Trophoblast cell (in vitro differentiated cells and primary cell): ENCODE results near the gene DDX41.

Source experiments
- DNase-seq, 2 donors: peaks; one replicate each; pipeline ENCODE4 v3.0.0-alpha.2; 2016
- H2AFZ ChIP-seq: 2 replicates; pipeline ENCODE4 v1.6.1; 2013; ENCODE audit warnings: low read length, moderate library complexity, mild to moderate bottlenecking; ENCODE audit not compliant: insufficient read depth, poor library complexity
- H2AK5ac ChIP-seq: 2 replicates; pipeline ENCODE4 v1.6.1; 2013; ENCODE audit warnings: mild to moderate bottlenecking, low read length
- H2BK120ac ChIP-seq: 2 replicates; pipeline ENCODE4 v1.6.1; 2013; ENCODE audit warnings: low read length, mild to moderate bottlenecking, moderate library complexity; ENCODE audit not compliant: insufficient read depth, poor library complexity
- H2BK12ac ChIP-seq: 2 replicates; pipeline ENCODE4 v1.6.1; 2013; ENCODE audit warnings: mild to moderate bottlenecking, low read length, moderate library complexity
- H2BK5ac ChIP-seq: 2 replicates; pipeline ENCODE4 v1.6.1; 2013; ENCODE audit warnings: low read length, low read depth, moderate library complexity, mild to moderate bottlenecking; ENCODE audit not compliant: poor library complexity
- H3K14ac ChIP-seq: 2 replicates; pipeline ENCODE4 v1.6.1; 2013; ENCODE audit warnings: mild to moderate bottlenecking, low read length
- H3K18ac ChIP-seq: 2 replicates; pipeline ENCODE4 v1.6.1; 2013; ENCODE audit warnings: mild to moderate bottlenecking, low read length
- H3K23ac ChIP-seq: 2 replicates; pipeline ENCODE4 v1.6.1; 2013; ENCODE audit warnings: low read length
- H3K27ac ChIP-seq: 2 replicates; pipeline ENCODE4 v1.5.1; 2013; ENCODE audit warnings: low read depth, mild to moderate bottlenecking, inconsistent platforms, low read length, moderate library complexity
- H3K27me3 ChIP-seq: 2 replicates; pipeline ENCODE4 v1.6.1; 2013; ENCODE audit warnings: inconsistent platforms, mild to moderate bottlenecking, low read length, moderate library complexity; ENCODE audit not compliant: insufficient read depth
- H3K36me3 ChIP-seq, 2 experiments: 1 replicate in 1 of 2; 2 replicates in 1 of 2; pipeline ENCODE4 v1.6.1; 2013; ENCODE audit warnings: low read length in 2 of 2, mild to moderate bottlenecking in 2 of 2, moderate library complexity in 1 of 2; ENCODE audit not compliant: insufficient read depth in 2 of 2, control insufficient read depth in 1 of 2
- H3K4ac ChIP-seq: 2 replicates; pipeline ENCODE4 v1.6.1; 2013; ENCODE audit warnings: low read depth, mild to moderate bottlenecking, low read length, moderate library complexity
- H3K4me1 ChIP-seq, 2 experiments: 1 replicate in 1 of 2; 2 replicates in 1 of 2; pipeline ENCODE4 v1.6.1; 2013; ENCODE audit warnings: low read length in 2 of 2, mild to moderate bottlenecking in 2 of 2, moderate library complexity in 1 of 2; ENCODE audit not compliant: insufficient read depth in 2 of 2, control insufficient read depth in 1 of 2
- H3K4me2 ChIP-seq: 2 replicates; pipeline ENCODE4 v1.6.1; 2013; ENCODE audit warnings: inconsistent platforms, mild to moderate bottlenecking, low read length, moderate library complexity
- H3K4me3 ChIP-seq: 2 replicates; pipeline ENCODE4 v1.5.1; 2013; ENCODE audit warnings: mild to moderate bottlenecking, low read depth, low read length, inconsistent platforms
- H3K79me1 ChIP-seq: one replicate; pipeline ENCODE4 v1.6.1; 2013; ENCODE audit warnings: low read length
- H3K79me2 ChIP-seq: 2 replicates; pipeline ENCODE4 v1.6.1; 2013; ENCODE audit warnings: low read length, mild to moderate bottlenecking; ENCODE audit not compliant: control insufficient read depth, insufficient read depth, poor library complexity
- H3K9ac ChIP-seq: 2 replicates; pipeline ENCODE4 v1.6.1; 2013; ENCODE audit warnings: mild to moderate bottlenecking, low read length
- H3K9me3 ChIP-seq: 2 replicates; pipeline ENCODE4 v1.6.1; 2013; ENCODE audit warnings: low read depth, mild to moderate bottlenecking, control low read depth, inconsistent platforms, low read length; ENCODE audit not compliant: insufficient read depth
- H4K12ac ChIP-seq: 2 replicates; pipeline ENCODE4 v1.6.1; 2013; ENCODE audit warnings: low read depth, mild to moderate bottlenecking, low read length, moderate library complexity
- H4K8ac ChIP-seq: 2 replicates; pipeline ENCODE4 v1.6.1; 2013; ENCODE audit warnings: low read depth, mild to moderate bottlenecking, low read length, moderate library complexity
- H4K91ac ChIP-seq: one replicate; pipeline ENCODE4 v1.6.1; 2013; ENCODE audit warnings: low read depth, mild to moderate bottlenecking, low read length, moderate library complexity
- WGBS: extraction: QIAGEN DNeasy Blood & Tissue Kit; methylation state at CpG from one replicate; pipeline ENCODE4 v1.1.7; 2013; ENCODE audit warnings: missing lambda C conversion rate; ENCODE audit not compliant: insufficient read length, insufficient coverage; ENCODE audit errors: extremely low coverage; 5-methylcytosine and 5-hydroxymethylcytosine counted together

DDX41 gene

GRCh38 chr5:177540438-177540837, 23.7 kb upstream of the DDX41 start:
- no peak overlapping the region for H3K27ac ChIP-seq
- no CpG with 5 or more reads among the region's 3 CpGs for WGBS
- no peak overlapping the region for H2BK12ac ChIP-seq
- no peak overlapping the region for H2BK5ac ChIP-seq
- no peaks in the 10 kb centered on the region for H3K79me2 ChIP-seq
- H3K23ac ChIP-seq: no peak overlapping the region
- H3K4ac ChIP-seq: peak overlapping the region; percentile 0
- H3K36me3 ChIP-seq: peaks cover 23 to 29% of the 10 kb centered on the region in 2 experiments
- no peak overlapping the region for H4K91ac ChIP-seq
- no peak overlapping the region for H2AK5ac ChIP-seq
- no peaks in the 10 kb centered on the region for H3K79me1 ChIP-seq
- no peak overlapping the region for H4K8ac ChIP-seq
- no peak overlapping the region for H3K14ac ChIP-seq
- H3K9ac ChIP-seq: no peak overlapping the region
- H3K9me3 ChIP-seq: no peaks in the 10 kb centered on the region
- H3K4me2 ChIP-seq: no peak overlapping the region
- peaks cover 2 to 14% of the 10 kb centered on the region in 2 experiments for H3K4me1 ChIP-seq
- DNase-seq: no peak
- H3K4me3 ChIP-seq: no peak overlapping the region
- no peak overlapping the region for H2BK120ac ChIP-seq
- no peaks in the 10 kb centered on the region for H3K27me3 ChIP-seq
- H4K12ac ChIP-seq: no peak overlapping the region
- no peak overlapping the region for H3K18ac ChIP-seq
- no peak overlapping the region for H2AFZ ChIP-seq

DNA sequence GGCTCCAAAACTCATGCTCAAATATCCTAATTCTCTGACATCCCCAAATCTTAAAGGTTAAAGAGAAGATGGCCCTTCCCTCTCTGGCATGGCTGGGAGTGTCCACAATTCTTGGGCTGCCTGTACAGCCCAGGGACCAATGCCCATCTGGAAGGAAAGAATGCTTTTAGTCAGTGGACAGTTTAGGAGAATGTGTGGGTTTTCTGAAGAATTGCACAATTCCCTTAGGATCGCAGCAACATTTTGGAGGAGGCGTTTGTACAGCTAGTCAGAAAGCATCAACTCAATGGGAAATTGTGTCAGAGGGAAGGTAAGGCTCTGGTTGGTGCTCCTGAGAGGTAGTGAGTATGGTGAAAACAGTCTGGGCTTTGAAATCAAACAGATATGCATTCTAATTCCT, 22.6 kb upstream of the DDX41 start:
- Histone ChIP-seq H4K8ac (no peak overlapping the region), H3K23ac (no peak overlapping the region), H3K9ac (no peak overlapping the region), H3K4ac (no peak overlapping the region), H2AFZ (no peak overlapping the region), H2AK5ac (no peak overlapping the region), H2BK5ac (no peak overlapping the region), H2BK120ac (no peak overlapping the region), H3K9me3 (no peaks in the 10 kb centered on the region), H3K79me1 (no peaks in the 10 kb centered on the region), H3K4me3 (no peak overlapping the region), H3K79me2 (no peaks in the 10 kb centered on the region), H4K12ac (no peak overlapping the region), H3K14ac (no peak overlapping the region), H3K4me2 (no peak overlapping the region), H3K27ac (no peak overlapping the region), H3K4me1 (peaks cover 2 to 11% of the 10 kb centered on the region in 2 experiments), H4K91ac (no peak overlapping the region), H2BK12ac (no peak overlapping the region), H3K36me3 (peaks cover 24 to 29% of the 10 kb centered on the region in 2 experiments), H3K27me3 (no peaks in the 10 kb centered on the region), H3K18ac (no peak overlapping the region)
- WGBS: no CpG with 5 or more reads among the region's 2 CpGs
- no peak for DNase-seq

- Histone ChIP-seq H3K27ac (no peak overlapping the region), H4K12ac (no peak overlapping the region), H3K18ac (no peak overlapping the region), H2BK120ac (no peak overlapping the region), H3K9me3 (no peaks in the 10 kb centered on the region), H2AK5ac (no peak overlapping the region), H3K9ac (no peak overlapping the region), H2BK12ac (no peak overlapping the region), H3K14ac (no peak overlapping the region), H3K79me1 (no peaks in the 10 kb centered on the region), H3K27me3 (no peaks in the 10 kb centered on the region), H3K79me2 (no peaks in the 10 kb centered on the region), H4K91ac (no peak overlapping the region), H3K4me2 (no peak overlapping the region), H3K4me3 (no peak overlapping the region), H4K8ac (no peak overlapping the region), H3K4me1 (peaks cover 2 to 10% of the 10 kb centered on the region in 2 experiments), H2BK5ac (no peak overlapping the region), H3K36me3 (peaks cover 26 to 31% of the 10 kb centered on the region in 2 experiments), H3K4ac (no peak overlapping the region), H2AFZ (no peak overlapping the region), H3K23ac (no peak overlapping the region)
- no CpG with 5 or more reads among the region's 10 CpGs for WGBS
- DNase-seq: no peak
These were observed 22.1 kb upstream of the DDX41 start for GRCh38 chr5:177538876-177539275.

- Histone ChIP-seq H3K4me1 (peaks cover 0 to 10% of the 10 kb centered on the region in 2 experiments), H2AK5ac (no peak overlapping the region), H2BK5ac (no peak overlapping the region), H3K27me3 (no peaks in the 10 kb centered on the region), H3K18ac (no peak overlapping the region), H4K8ac (no peak overlapping the region), H4K91ac (no peak overlapping the region), H3K36me3 (peaks cover 35 to 39% of the 10 kb centered on the region in 2 experiments), H3K4me2 (no peak overlapping the region), H3K79me1 (no peaks in the 10 kb centered on the region), H3K4me3 (no peak overlapping the region), H3K4ac (no peak overlapping the region), H2BK120ac (no peak overlapping the region), H3K9me3 (no peaks in the 10 kb centered on the region), H3K27ac (no peak overlapping the region), H3K14ac (no peak overlapping the region), H3K9ac (no peak overlapping the region), H2AFZ (no peak overlapping the region), H3K79me2 (no peaks in the 10 kb centered on the region), H3K23ac (no peak overlapping the region), H2BK12ac (no peak overlapping the region), H4K12ac (no peak overlapping the region)
- no peak for DNase-seq
- WGBS: no CpG with 5 or more reads among the region's 15 CpGs
These were observed 20.9 kb upstream of the DDX41 start for GRCh38 chr5:177537389-177538361.
